Neural progenitor cell (in vitro differentiated cells): Measurements from ENCODE around the gene ARAP3. TPM values are rescaled to one million over a fixed set of nuclear protein-coding genes. Genes with fewer than 3 reads are reported as not detected.

Source experiments
- DNase-seq: peaks from one replicate; pipeline ENCODE4 v3.0.0-alpha.2; 2016; ENCODE audit warnings: low spot score
- H2AFZ ChIP-seq: fragments of 200-600 bp; sonication (generic); replicated peaks from 2 replicates; pipeline ENCODE4 v1.6.1; 2016; ENCODE audit warnings: antibody characterized with exemption
- H3F3A ChIP-seq: fragments of 200-600 bp; sonication (generic); 2 replicates; pipeline ENCODE4 v1.6.1; 2016; ENCODE audit warnings: antibody characterized with exemption, low read depth
- H3K27ac ChIP-seq: fragments of 200-600 bp; sonication (generic); 2 replicates; pipeline ENCODE4 v1.5.1; 2016; ENCODE audit warnings: mild to moderate bottlenecking
- H3K27me3 ChIP-seq: fragments of 200-600 bp; sonication (generic); 2 replicates; pipeline ENCODE4 v1.6.1; 2016; ENCODE audit warnings: mild to moderate bottlenecking, moderate library complexity
- H3K36me3 ChIP-seq: fragments of 200-600 bp; sonication (generic); 2 replicates; pipeline ENCODE4 v1.5.1; 2016
- H3K4me1 ChIP-seq: fragments of 200-600 bp; sonication (generic); 2 replicates; pipeline ENCODE4 v1.6.1; 2016; ENCODE audit warnings: mixed run types
- H3K4me2 ChIP-seq: fragments of 200-600 bp; sonication (generic); 2 replicates; pipeline ENCODE4 v1.6.1; 2016
- H3K4me3 ChIP-seq: fragments of 200-600 bp; sonication (generic); 2 replicates; pipeline ENCODE4 v1.5.1; 2016
- H3K79me2 ChIP-seq: fragments of 200-600 bp; sonication (generic); 2 replicates; pipeline ENCODE4 v1.6.1; 2016; ENCODE audit warnings: low read depth
- H3K9ac ChIP-seq: fragments of 200-600 bp; sonication (generic); 2 replicates; pipeline ENCODE4 v1.6.1; 2016
- H3K9me3 ChIP-seq: fragments of 200-600 bp; sonication (generic); 2 replicates; pipeline ENCODE4 v1.5.1; 2016; ENCODE audit warnings: low read depth
- H4K20me1 ChIP-seq: fragments of 200-600 bp; sonication (generic); 2 replicates; pipeline ENCODE4 v1.6.1; 2016; ENCODE audit warnings: low read depth
- H3K27ac Mint-ChIP-seq: 3 replicates; pipeline ENCODE4 v1.8.0; 2021; ENCODE audit warnings: mixed read lengths
- H3K27me3 Mint-ChIP-seq: 2 replicates; pipeline ENCODE4 v1.8.0; 2022; ENCODE audit warnings: low read depth, mild to moderate bottlenecking, inconsistent platforms, moderate library complexity, mixed read lengths; ENCODE audit not compliant: insufficient read depth
- H3K36me3 Mint-ChIP-seq: 3 replicates; pipeline ENCODE4 v1.8.0; 2021; ENCODE audit warnings: mixed read lengths
- H3K4me1 Mint-ChIP-seq: 3 replicates; pipeline ENCODE4 v1.8.0; 2021; ENCODE audit warnings: mixed read lengths
- H3K4me3 Mint-ChIP-seq: 3 replicates; pipeline ENCODE4 v1.8.0; 2021; ENCODE audit warnings: mild to moderate bottlenecking, moderate library complexity, mixed read lengths
- H3K9me3 Mint-ChIP-seq: 3 replicates; pipeline ENCODE4 v1.8.0; 2020; ENCODE audit warnings: mixed read lengths
- EZH2 ChIP-seq: fragments of 200-600 bp; sonication (generic); IDR thresholded peaks from 2 replicates; pipeline ENCODE4 v1.6.1; 2017; ENCODE audit warnings: antibody characterized with exemption, mild to moderate bottlenecking, moderate library complexity
- EZH2phosphoT487 ChIP-seq: fragments of 200-600 bp; sonication (generic); IDR thresholded peaks from 2 replicates; pipeline ENCODE4 v1.6.1; 2017; ENCODE audit warnings: antibody characterized with exemption
- total RNA-seq: library from RNA; depleted of rRNA; stranded (reverse); fragments of >200 nt; gene quantifications from 2 replicates; pipeline ENCODE4 v1.2.3, GENCODE V29; 2015; ENCODE audit warnings: low replicate concordance
- TF ChIP-seq, protein P1 (sequence below): fragments of 200-600 bp; sonication (generic); IDR thresholded peaks from 2 replicates; pipeline ENCODE4 v1.5.1; 2017; ENCODE audit warnings: antibody characterized with exemption, mild to moderate bottlenecking

The ARAP3 gene
- total RNA-seq, 1 donor from 2014 or later: 7.6 TPM

DNA sequence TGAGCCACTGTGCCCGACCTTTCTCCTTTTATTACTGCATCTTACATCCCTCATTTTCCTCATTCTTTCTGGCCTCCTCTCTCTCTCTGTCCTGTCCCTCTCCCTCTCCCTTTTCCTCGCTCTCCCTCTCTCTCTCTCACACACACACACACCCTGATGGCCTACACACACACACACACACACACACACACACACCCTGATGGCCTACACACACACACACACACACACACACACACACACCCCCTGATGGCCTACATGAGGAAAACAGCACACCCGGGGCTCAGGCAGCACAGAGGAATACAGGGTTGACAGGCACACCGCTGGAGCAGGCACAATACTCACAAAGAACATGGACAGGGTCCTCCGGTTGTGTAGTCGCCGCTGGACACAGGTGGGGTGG lies 27.0 kb downstream of the ARAP3 start:
- H3K27me3 Mint-ChIP-seq: peaks cover 3% of the 10 kb centered on the region
- Histone ChIP-seq H3K36me3 (no peaks in the 10 kb centered on the region), H3K4me1 (no peaks in the 10 kb centered on the region), H3K9me3 (no peaks in the 10 kb centered on the region), H3F3A (peaks cover 11% of the 10 kb centered on the region), H3K27ac (no peak overlapping the region), H3K4me3 (no peak overlapping the region), H3K27me3 (peaks cover 6% of the 10 kb centered on the region), H3K79me2 (no peaks in the 10 kb centered on the region), H2AFZ (no peak overlapping the region), H3K9ac (no peak overlapping the region), H3K4me2 (no peak overlapping the region), H4K20me1 (no peaks in the 10 kb centered on the region)
- peaks cover 6% of the 10 kb centered on the region for H3K4me1 Mint-ChIP-seq
- H3K27ac Mint-ChIP-seq: no peak overlapping the region
- TF ChIP-seq, protein P1, sequence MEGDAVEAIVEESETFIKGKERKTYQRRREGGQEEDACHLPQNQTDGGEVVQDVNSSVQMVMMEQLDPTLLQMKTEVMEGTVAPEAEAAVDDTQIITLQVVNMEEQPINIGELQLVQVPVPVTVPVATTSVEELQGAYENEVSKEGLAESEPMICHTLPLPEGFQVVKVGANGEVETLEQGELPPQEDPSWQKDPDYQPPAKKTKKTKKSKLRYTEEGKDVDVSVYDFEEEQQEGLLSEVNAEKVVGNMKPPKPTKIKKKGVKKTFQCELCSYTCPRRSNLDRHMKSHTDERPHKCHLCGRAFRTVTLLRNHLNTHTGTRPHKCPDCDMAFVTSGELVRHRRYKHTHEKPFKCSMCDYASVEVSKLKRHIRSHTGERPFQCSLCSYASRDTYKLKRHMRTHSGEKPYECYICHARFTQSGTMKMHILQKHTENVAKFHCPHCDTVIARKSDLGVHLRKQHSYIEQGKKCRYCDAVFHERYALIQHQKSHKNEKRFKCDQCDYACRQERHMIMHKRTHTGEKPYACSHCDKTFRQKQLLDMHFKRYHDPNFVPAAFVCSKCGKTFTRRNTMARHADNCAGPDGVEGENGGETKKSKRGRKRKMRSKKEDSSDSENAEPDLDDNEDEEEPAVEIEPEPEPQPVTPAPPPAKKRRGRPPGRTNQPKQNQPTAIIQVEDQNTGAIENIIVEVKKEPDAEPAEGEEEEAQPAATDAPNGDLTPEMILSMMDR: no peak
- no peak for TF ChIP-seq EZH2
- no peak for TF ChIP-seq EZH2phosphoT487
- H3K9me3 Mint-ChIP-seq: no peaks in the 10 kb centered on the region
- no peak for DNase-seq
- H3K36me3 Mint-ChIP-seq: peaks cover 20% of the 10 kb centered on the region
- no peak overlapping the region for H3K4me3 Mint-ChIP-seq

GRCh38 chr5:141654298-141654697 lies 27.7 kb downstream of the ARAP3 start:
- peaks cover 15% of the 10 kb centered on the region for H3K36me3 Mint-ChIP-seq
- no peaks in the 10 kb centered on the region for H3K36me3 ChIP-seq
- no peaks in the 10 kb centered on the region for H3K79me2 ChIP-seq
- H4K20me1 ChIP-seq: no peaks in the 10 kb centered on the region
- H3K9me3 Mint-ChIP-seq: no peaks in the 10 kb centered on the region
- peaks cover 3% of the 10 kb centered on the region for H3K27me3 Mint-ChIP-seq
- no peaks in the 10 kb centered on the region for H3K4me1 ChIP-seq
- no peak overlapping the region for H3K9ac ChIP-seq
- peaks cover 11% of the 10 kb centered on the region for H3F3A ChIP-seq
- H3K27ac ChIP-seq: no peak overlapping the region
- no peak for DNase-seq
- H3K27me3 ChIP-seq: peaks cover 6% of the 10 kb centered on the region
- H3K9me3 ChIP-seq: no peaks in the 10 kb centered on the region
- no peak overlapping the region for H2AFZ ChIP-seq
- H3K4me3 ChIP-seq: no peak overlapping the region
- H3K4me3 Mint-ChIP-seq: no peak overlapping the region
- no peak overlapping the region for H3K27ac Mint-ChIP-seq
- H3K4me2 ChIP-seq: no peak overlapping the region
- H3K4me1 Mint-ChIP-seq: peaks cover 10% of the 10 kb centered on the region
- TF ChIP-seq EZH2: no peak
- TF ChIP-seq EZH2phosphoT487: no peak
- TF ChIP-seq, protein P1: no peak

GRCh38 chr5:141651728-141652105 lies 30.3 kb downstream of the ARAP3 start:
- H3F3A ChIP-seq: peaks cover 11% of the 10 kb centered on the region
- H3K9me3 Mint-ChIP-seq: no peaks in the 10 kb centered on the region
- no peak overlapping the region for H3K27ac Mint-ChIP-seq
- peak overlapping the region; percentile 95 for H3K4me3 Mint-ChIP-seq
- peak overlapping the region; percentile 93 for H2AFZ ChIP-seq
- peak overlapping the region; percentile 69 for H3K4me3 ChIP-seq
- no peaks in the 10 kb centered on the region for H3K36me3 ChIP-seq
- H3K27ac ChIP-seq: no peak overlapping the region
- H3K4me1 Mint-ChIP-seq: peaks cover 10% of the 10 kb centered on the region
- peaks cover 2% of the 10 kb centered on the region for H3K36me3 Mint-ChIP-seq
- TF ChIP-seq, protein P1: no peak
- TF ChIP-seq EZH2phosphoT487 (no peak), EZH2 (no peak)
- no peaks in the 10 kb centered on the region for H3K79me2 ChIP-seq
- peak overlapping the region; percentile 94 for H3K4me2 ChIP-seq
- no peaks in the 10 kb centered on the region for H4K20me1 ChIP-seq
- no peaks in the 10 kb centered on the region for H3K9me3 ChIP-seq
- no peak overlapping the region for H3K9ac ChIP-seq
- H3K4me1 ChIP-seq: no peaks in the 10 kb centered on the region
- peaks cover 6% of the 10 kb centered on the region for H3K27me3 ChIP-seq
- no peak for DNase-seq
- peaks cover 3% of the 10 kb centered on the region for H3K27me3 Mint-ChIP-seq
